HEK293 (cell line): Measurements from ENCODE around the gene AQP10.

Experiments
- CTCF ChIP-seq: fragments of 450-650 bp; formaldehyde crosslinking; IDR thresholded peaks from 2 replicates; pipeline ENCODE4 v1.5.1; 2016; ENCODE audit warnings: missing biosample characterization, missing genetic modification characterization
- ZNF184 ChIP-seq: fragments of 450-650 bp; IDR thresholded peaks from 2 replicates; pipeline ENCODE4 v1.5.1; 2018; ENCODE audit warnings: missing biosample characterization, mild to moderate bottlenecking, missing genetic modification characterization
- ZNF623 ChIP-seq: fragments of 450-650 bp; formaldehyde crosslinking; IDR thresholded peaks from 2 replicates; pipeline ENCODE4 v1.5.1; 2016; ENCODE audit warnings: missing biosample characterization, missing genetic modification characterization

GRCh38 chr1:154320882-154321608 is at the start of gene AQP10:
- TF ChIP-seq ZNF623 (tag by site-specific recombination) (no peak), CTCF (no peak), ZNF184 (tag by site-specific recombination) (no peak)
